ENCODE data around the gene SYMPK.

GRCh38 chr19:45863840-45864628, 1.1 kb upstream of the SYMPK start, which contains the start of gene FOXA3:
- TF ChIP-seq POLR2AphosphoS5 (IDR thresholded peaks at IDR 0.05; ENCODE audit: low read depth, low read length) (no peak), POLR2A (IDR thresholded peaks at IDR 0.05; ENCODE audit: low read depth, low read length) (no peak)

Data from GM12892 (cell line).